Amniotic stem cell (primary cell): ENCODE results near the gene MYOT.
"Not testable (repeated sequence)": the region's sequence is repeated elsewhere in the genome, so short reads cannot be mapped to it uniquely, and the experiment has no call there.

Source experiments
- DNase-seq: peaks from one replicate; lab custom pipeline; 2025; lab: John Stamatoyannopoulos, UW

Gene MYOT

DNA sequence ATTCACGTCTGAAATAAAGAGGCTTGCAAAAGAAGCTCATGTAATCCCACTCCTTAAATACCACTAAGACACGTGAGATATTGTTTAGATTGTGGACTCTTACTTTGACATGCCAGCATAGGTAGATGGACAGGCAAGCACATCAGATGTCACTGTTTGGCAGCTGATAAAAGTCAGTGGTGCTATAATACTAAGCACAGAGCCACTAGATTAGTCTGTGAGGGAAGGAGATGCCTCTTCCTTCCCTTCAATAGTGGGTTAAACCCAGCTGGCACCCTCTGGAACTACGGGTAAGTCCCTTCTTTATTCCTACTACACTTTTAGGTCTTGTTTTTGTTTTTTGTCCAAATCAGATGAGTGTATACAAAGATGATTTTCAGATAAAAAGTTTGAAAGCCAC is at the start of gene MYOT:
Gene MYOT (plus strand): TSS at position 197 of the 400 bp plus-strand sequence. CDS start 2,792 bp downstream, outside the sequence.
- DNase-seq = no peak

GRCh38 chr5:137819766-137820165 is 47.9 kb upstream of the MYOT start:
- no peak for DNase-seq

DNA sequence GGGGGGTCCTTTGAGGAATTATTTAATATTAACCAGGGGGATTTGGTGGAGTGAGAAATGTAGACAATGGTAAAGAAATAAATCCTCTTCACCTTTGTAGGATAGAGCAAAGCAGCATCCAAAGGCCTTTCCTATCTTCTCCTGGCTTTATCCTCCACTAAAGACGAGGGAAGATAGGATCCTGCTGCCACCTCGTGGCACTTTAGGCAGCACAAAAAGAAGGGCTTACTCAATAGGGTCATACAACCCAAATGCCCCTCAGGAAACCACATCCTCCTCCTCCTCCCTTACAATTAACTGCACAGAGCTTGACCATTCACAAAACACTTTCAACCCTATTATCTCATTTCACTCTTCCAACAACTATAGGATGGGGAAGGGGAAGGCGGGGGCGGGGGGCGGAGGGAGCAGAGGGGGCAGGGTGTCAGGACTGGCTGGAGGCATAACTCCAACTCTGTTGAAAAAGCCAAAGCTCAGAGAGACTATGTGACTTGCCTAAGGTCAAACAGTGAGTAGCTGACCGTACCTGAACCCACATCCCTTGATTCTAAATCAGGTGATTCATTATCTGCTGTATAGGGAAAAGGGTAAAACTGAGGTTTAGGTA is 45.4 kb upstream of the MYOT start:
- no peak for DNase-seq

GRCh38 chr5:137822984-137823383 is 44.7 kb upstream of the MYOT start:
- DNase-seq = no peak

DNA sequence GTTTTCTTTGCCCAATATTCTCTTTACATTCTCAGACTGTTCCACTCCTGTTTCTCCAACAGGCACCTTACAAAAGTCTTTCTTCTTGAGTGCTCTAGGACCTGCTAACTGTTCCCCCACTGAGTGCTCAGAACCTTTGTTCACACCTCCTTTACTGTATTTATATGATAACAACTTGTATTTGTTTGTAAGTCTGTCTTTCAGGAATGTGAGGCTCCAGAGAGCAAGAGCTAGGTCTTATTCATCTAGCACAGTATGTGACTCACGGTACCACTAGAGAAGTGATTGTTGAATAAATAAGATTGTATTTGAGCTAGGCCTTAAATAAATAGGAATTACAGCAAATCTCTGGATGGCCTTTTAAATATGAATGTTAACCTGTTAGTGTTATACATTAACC is 42.5 kb upstream of the MYOT start:
- no peak for DNase-seq

DNA sequence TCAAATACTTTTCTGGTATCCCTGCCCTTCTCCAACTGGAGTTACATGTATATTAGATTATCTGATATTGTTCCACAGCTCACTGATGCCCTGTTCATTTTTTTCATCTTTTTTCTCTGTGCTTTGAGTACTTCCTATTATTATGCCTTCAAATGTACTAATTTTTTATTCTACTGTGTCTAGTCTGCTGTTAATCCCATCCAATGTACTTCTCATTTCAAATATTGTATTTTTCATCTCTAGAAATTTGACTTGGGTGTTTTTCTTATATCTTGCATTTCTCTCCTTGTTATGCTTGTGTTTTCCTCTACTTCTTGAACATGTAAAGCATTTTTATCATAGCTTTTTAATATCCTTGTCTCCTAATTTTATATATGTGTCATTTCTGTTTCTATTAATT is 41.6 kb upstream of the MYOT start:
- DNase-seq = no peak

- DNase-seq = no peak
Observed at GRCh38 chr5:137828180-137828579, 39.5 kb upstream of the MYOT start.

DNA sequence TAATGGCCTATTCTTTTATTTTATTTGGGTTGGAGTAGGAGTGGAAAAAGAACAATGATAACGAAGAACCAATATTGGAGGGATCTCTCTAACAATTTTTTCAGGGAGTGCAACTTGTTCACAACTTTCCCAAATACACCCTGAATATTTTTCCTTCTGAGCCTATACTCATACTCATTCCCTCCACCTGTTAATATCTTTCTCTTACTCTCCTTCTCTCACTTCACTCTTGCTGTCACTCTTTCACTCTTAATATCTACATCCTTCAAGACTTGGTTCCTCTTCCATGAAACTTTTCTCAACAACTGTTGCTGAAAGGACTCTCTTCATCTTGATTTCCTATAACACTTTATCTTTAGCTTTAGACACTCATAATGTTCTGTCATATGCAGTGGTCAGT is 39.0 kb upstream of the MYOT start:
- no peak for DNase-seq

DNA sequence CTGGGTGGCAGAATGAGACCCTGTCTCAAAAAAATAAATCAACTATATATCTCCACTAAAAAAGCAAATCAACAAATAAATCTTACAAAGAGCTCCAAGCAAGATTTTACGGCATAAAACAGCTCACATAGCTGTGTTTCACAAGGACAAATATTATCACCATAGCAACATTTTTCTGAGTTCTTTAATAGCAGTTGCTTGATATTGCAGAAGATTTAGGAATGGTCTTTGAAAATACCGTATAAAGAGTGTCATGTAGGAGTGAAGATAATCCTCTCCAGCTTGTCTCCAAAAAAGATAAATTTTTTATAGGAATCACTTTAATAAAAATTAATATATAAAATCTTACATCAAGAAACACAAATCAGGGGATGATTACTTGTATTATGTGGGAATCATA is 36.6 kb upstream of the MYOT start:
- DNase-seq = no peak

- no peak for DNase-seq
Observed at GRCh38 chr5:137831526-137831925, 36.1 kb upstream of the MYOT start.

DNA sequence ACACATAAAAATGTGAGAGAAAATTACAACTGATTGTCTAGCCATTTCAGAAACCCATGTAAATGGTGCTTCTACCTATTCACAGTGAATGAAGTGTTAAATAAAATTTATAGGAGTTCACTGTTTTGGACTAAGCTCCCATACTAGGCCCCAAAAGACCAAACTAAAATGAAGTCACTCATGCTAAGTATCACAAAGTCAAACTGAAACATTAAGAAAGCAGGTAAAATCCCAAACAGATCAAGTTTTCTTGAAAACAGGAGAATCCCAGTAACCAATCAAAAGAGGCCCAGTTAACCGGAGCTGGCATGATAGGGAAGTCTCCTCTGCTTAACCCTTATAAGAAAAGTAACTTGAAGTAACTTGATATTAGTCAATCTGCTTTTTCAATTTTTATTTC is 35.2 kb upstream of the MYOT start:
- DNase-seq = no peak

- no peak for DNase-seq
Observed at GRCh38 chr5:137833463-137833862, 34.2 kb upstream of the MYOT start.

DNA sequence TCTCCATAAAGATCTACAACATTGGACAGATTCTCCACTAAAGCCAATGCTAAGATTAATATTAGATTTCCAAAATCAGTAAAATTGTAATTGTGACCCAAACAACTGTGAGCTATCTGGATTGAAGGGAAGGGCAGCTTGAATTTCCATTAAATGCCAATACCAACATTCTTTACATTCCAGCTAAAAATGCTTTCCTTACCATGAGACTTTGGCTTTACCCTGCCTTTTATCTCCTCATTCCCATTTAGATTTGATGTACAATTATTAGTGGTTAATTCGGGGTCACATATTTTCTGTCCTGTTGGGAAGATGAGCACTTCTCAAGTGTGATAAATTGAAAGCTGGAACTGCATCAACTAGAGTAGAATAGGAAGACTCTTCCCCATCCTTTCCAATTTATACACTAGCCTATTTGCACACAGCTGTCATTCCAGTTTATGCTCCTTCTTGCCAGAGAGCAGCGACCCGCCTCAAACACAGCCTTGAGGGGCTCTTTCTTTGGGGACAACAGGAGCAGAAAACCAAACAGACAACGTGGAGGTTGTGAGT is 33.1 kb upstream of the MYOT start:
- no peak for DNase-seq

- no peak for DNase-seq
Observed at GRCh38 chr5:137836298-137836697, 31.4 kb upstream of the MYOT start.

DNA sequence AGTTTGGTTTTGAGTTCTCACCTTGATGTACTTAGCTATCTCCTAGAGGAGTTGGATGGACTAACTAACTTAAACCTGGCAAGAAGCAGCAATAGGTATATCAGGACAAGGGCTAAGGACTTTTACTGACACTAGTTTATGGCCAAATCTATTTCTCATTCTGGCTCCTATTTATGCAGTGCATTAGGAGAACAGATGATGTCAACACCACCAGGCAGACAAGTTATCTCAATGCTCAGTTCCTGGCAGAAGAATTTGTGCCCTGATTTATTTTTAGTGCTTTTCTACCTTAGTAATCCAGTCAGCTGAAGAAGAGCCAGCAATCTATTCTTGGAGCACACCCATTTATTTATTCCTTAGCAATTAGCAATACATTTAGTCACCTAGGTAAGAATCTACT is 30.7 kb upstream of the MYOT start:
- no peak for DNase-seq

- no peak for DNase-seq
Observed at GRCh38 chr5:137837491-137838394, 29.9 kb upstream of the MYOT start.

DNA sequence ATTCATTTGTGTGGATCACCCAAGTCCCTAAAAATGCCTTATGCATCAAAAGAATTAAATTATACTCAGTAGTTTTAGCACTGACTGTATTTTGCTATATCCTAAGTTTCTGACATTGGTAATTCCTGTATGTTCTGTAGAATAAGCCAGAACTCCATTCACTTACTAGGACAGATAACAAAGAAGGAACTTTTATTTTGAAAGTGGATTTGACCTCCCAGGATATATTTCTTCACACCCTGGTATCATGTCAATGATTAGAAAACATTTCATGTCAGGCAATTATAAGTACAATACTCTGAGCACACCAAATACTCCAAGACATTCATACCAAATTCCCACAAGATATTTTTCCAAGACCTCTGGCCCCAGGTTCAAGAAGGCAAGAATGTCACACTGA is 28.7 kb upstream of the MYOT start:
- DNase-seq = no peak

DNA sequence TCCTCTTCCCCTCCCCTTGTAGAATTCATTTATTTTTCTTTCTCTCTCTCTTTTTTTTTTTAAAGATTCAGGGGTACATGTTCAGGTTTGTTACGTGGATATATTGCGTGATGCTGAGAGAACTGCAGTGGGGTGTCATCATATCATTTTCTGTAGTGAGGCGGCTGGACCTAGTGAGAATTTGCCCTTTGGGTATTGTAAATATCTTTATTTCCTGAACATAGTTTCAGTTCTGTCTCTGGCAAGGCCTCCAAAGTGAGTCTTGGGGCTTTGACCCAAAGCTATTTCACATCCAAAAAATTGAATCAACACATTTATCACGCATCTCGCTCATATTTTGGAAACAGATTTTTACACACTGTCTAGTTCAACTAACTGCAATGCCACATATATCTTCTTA is 25.4 kb upstream of the MYOT start:
- DNase-seq = no peak

DNA sequence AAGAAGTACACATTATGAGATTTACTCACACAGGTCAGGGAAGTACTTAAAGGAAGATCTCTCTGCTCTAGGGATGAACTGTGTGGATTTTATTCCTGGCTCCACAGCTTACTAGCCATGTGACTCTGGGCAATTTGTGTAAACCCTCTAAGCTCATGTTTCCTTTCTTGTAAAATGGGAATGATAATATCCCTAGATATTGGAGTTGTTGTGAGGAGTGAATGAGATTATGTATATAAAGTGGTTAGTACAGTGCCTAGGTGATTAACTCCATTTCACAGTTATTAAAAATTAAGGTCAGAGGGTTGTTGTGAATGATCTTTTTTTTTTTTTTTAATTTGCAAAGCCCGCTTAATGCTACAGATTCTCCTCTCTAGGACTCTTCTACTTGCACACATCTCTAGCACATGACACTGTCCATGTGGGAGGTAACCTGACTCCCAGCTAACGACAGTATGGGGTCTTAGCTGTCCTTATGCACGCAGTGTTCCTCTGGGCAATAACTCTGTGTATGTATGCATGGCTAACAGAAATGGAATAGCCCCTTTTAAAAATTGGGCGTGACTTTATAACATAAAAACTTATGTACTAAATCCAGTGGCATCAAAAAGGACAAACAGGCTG is 23.9 kb upstream of the MYOT start:
- no peak for DNase-seq

DNA sequence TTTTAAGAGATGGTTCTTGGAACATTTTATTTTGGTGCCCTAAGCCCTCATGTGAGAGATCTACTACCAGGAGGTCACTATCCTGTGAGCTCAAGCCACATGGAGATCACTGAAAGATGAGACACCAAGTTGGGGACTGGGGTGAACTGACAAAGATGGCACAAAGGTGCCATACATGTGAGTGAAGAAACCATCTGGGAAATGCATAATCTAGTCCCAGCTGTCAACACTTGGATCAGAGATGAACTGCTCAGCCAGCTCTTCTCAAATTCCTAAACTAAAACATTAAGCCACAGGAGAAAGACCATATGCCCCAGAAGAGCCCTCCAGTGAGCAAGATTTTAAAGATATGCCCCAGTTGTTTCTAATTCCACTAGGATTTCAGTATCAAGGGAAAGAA is 22.2 kb upstream of the MYOT start:
- DNase-seq = no peak

DNA sequence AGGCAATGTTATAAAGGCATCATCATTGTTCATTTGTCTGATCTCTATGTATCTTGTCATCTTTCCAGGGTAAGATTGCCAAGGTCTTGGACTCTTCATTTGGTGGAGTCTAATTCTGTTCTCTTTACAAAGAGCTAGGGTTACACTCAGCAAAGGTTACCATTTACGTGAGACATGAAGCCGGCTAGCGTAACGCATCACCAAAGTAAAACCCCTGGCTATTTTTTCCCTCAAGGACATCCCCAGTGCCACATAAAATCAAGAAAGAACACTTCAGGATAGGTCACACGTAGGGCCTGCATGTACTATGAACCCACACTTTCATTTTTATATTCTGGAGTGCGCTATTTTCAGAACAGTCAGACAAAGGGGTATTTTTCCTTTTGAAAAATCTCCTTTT is 20.0 kb upstream of the MYOT start:
- no peak for DNase-seq

- not testable (repeated sequence) for DNase-seq
Observed at GRCh38 chr5:137853165-137853564, 14.5 kb upstream of the MYOT start.

GRCh38 chr5:137856201-137856600 is 11.5 kb upstream of the MYOT start:
- DNase-seq = no peak
